Measurements from ENCODE around the gene ARMH4.

Gene ARMH4

GRCh38 chr14:58108717-58109116, 43.3 kb downstream of the ARMH4 start:
- Histone ChIP-seq H3K9me3 (ENCODE audit: control insufficient read depth, insufficient read depth, low read length) (no peaks in the 10 kb centered on the region), H3K4me1 (ENCODE audit: control insufficient read depth, low read length) (no peaks in the 10 kb centered on the region), H3K36me3 (ENCODE audit: control insufficient read depth, low read length) (no peaks in the 10 kb centered on the region), H3K4me3 (ENCODE audit: low read length) (no peak overlapping the region), H3K9me2 (replicated peaks; ENCODE audit: control insufficient read depth, low read length) (no peaks in the 10 kb centered on the region), H4K20me1 (ENCODE audit: control insufficient read depth, insufficient read depth, low read depth, low read length) (no peaks in the 10 kb centered on the region), H3K4me2 (ENCODE audit: low read length) (no peak overlapping the region), H3K27ac (ENCODE audit: low read depth, low read length) (no peak overlapping the region), H3K79me2 (ENCODE audit: control insufficient read depth, low read length) (no peaks in the 10 kb centered on the region), H3K27me3 (ENCODE audit: control insufficient read depth, low read length) (peaks cover 19% of the 10 kb centered on the region), H3F3A (ENCODE audit: control insufficient read depth, insufficient read depth) (no peaks in the 10 kb centered on the region)
- TF ChIP-seq EZH2phosphoT487 (IDR thresholded peaks at IDR 0.05; ENCODE audit: borderline replicate concordance, low read length): no peak
- TF ChIP-seq CTCF (IDR thresholded peaks at IDR 0.05; ENCODE audit: low read depth, low read length, poor library complexity, severe bottlenecking): no peak

DNA sequence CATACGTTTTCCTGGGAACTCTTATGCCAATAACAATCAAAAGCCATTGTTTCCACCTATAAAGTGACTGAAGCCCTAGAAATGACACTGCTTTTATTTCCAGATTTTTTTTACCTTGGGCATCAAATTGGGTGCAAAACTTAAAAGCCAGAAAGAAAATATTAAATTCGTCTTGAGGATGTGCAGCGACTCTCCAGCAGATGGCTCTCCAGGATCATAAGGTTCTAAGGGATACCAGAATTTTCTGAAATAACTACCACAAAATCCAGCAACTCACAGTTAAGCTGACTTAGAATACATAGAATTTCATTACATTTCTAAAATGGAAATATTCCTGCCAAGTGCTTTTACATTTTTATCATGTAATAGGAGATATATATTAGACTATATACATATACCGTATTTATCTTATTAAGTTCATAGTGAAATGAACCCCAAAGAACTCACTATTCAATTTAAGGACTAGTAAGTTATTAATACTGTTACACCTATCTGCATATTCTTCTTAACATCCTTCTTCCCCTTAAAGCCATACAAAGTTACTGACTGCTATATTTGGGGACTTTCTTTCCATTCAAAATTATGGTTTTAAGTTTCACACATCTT, 44.0 kb downstream of the ARMH4 start:
- Histone ChIP-seq H3K9me2 (replicated peaks; ENCODE audit: control insufficient read depth, low read length) (no peaks in the 10 kb centered on the region), H3K4me3 (ENCODE audit: low read length) (no peak overlapping the region), H3K79me2 (ENCODE audit: control insufficient read depth, low read length) (no peaks in the 10 kb centered on the region), H3K36me3 (ENCODE audit: control insufficient read depth, low read length) (no peaks in the 10 kb centered on the region), H4K20me1 (ENCODE audit: control insufficient read depth, insufficient read depth, low read depth, low read length) (no peaks in the 10 kb centered on the region), H3K27me3 (ENCODE audit: control insufficient read depth, low read length) (peaks cover 15% of the 10 kb centered on the region), H3K4me2 (ENCODE audit: low read length) (no peak overlapping the region), H3F3A (ENCODE audit: control insufficient read depth, insufficient read depth) (no peaks in the 10 kb centered on the region), H3K27ac (ENCODE audit: low read depth, low read length) (no peak overlapping the region), H3K4me1 (ENCODE audit: control insufficient read depth, low read length) (no peaks in the 10 kb centered on the region), H3K9me3 (ENCODE audit: control insufficient read depth, insufficient read depth, low read length) (no peaks in the 10 kb centered on the region)
- TF ChIP-seq EZH2phosphoT487 (IDR thresholded peaks at IDR 0.05; ENCODE audit: borderline replicate concordance, low read length) (no peak), CTCF (IDR thresholded peaks at IDR 0.05; ENCODE audit: low read depth, low read length, poor library complexity, severe bottlenecking) (peak; percentile 68)

GRCh38 chr14:58107041-58107440, 45.0 kb downstream of the ARMH4 start:
- no peaks in the 10 kb centered on the region for H3K36me3 ChIP-seq (ENCODE audit: control insufficient read depth, low read length)
- H3F3A ChIP-seq (ENCODE audit: control insufficient read depth, insufficient read depth): no peaks in the 10 kb centered on the region
- H4K20me1 ChIP-seq (ENCODE audit: control insufficient read depth, insufficient read depth, low read depth, low read length): no peaks in the 10 kb centered on the region
- no peaks in the 10 kb centered on the region for H3K4me1 ChIP-seq (ENCODE audit: control insufficient read depth, low read length)
- TF ChIP-seq CTCF (IDR thresholded peaks at IDR 0.05; ENCODE audit: low read depth, low read length, poor library complexity, severe bottlenecking): no peak
- TF ChIP-seq EZH2phosphoT487 (IDR thresholded peaks at IDR 0.05; ENCODE audit: borderline replicate concordance, low read length): no peak
- peaks cover 14% of the 10 kb centered on the region for H3K27me3 ChIP-seq (ENCODE audit: control insufficient read depth, low read length)
- no peak overlapping the region for H3K4me3 ChIP-seq (ENCODE audit: low read length)
- no peak overlapping the region for H3K4me2 ChIP-seq (ENCODE audit: low read length)
- no peaks in the 10 kb centered on the region for H3K79me2 ChIP-seq (ENCODE audit: control insufficient read depth, low read length)
- no peak overlapping the region for H3K27ac ChIP-seq (ENCODE audit: low read depth, low read length)
- no peaks in the 10 kb centered on the region for H3K9me3 ChIP-seq (ENCODE audit: control insufficient read depth, insufficient read depth, low read length)
- no peaks in the 10 kb centered on the region for H3K9me2 ChIP-seq (replicated peaks; ENCODE audit: control insufficient read depth, low read length)

Measured in DOHH2 (cell line).